ENCODE measurements around the gene NKTR. TPM values are rescaled to one million over a fixed set of nuclear protein-coding genes. Genes with fewer than 3 reads are reported as not detected.
A peak's percentile ranks its signal among the peaks of the same experiment; 100 is the strongest.

Gene NKTR
- polyA plus RNA-seq, 6 donors from 2014 or later, result 6.2 to 21.9 (median 8.4) TPM

DNA sequence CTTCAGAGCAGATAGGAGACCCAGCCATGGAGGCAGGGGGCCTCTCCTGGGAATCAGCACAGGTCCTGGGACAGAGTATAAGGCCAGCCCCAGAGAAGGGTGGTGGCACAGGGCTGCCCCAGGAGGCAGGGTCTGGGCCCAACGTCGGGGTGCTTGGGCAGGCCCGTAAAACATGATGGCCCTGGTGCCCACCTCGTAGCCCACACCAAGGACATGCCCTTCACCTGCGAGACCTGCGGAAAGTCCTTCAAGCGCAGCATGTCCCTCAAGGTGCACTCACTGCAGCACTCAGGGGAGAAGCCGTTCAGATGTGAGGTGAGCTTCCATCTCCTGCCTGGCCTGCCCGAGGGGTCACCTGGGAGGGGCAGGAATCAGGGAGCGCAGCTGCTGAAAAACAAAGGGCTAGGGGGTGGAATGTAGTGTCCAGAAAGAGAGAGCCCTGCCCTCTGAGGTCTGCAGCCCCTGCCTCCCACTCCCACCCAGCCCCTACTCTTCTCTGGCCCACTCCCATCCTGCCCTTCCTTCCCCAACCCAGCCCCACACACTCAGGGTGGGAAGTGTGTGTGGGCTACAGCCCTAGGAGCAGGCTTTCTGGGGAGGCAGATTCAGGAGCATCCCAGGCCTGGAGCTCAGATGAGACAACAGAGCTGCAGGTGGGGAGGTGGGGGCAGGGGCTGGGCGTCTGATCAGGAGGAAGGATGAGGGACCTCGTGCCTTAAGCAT lies 62.5 kb downstream of the NKTR start:
- Mint-ChIP-seq H3K27me3 (peaks cover 0 to 7% (median 0%) of the 10 kb centered on the region in 3 donors), H3K9me3 (no peaks in the 10 kb centered on the region), H3K4me1 (peaks cover 10 to 31% (median 13%) of the 10 kb centered on the region in 3 donors), H3K27ac (peak overlapping the region in 2 of 6 donors; percentile 71 to 82), H3K4me3 (peak overlapping the region in 2 of 8 donors; percentile 73 to 78), H3K36me3 (no peaks in the 10 kb centered on the region)
- DNase-seq (no peak), ATAC-seq (ENCODE audit: low read depth in 2 of 2) (no peak)

DNA sequence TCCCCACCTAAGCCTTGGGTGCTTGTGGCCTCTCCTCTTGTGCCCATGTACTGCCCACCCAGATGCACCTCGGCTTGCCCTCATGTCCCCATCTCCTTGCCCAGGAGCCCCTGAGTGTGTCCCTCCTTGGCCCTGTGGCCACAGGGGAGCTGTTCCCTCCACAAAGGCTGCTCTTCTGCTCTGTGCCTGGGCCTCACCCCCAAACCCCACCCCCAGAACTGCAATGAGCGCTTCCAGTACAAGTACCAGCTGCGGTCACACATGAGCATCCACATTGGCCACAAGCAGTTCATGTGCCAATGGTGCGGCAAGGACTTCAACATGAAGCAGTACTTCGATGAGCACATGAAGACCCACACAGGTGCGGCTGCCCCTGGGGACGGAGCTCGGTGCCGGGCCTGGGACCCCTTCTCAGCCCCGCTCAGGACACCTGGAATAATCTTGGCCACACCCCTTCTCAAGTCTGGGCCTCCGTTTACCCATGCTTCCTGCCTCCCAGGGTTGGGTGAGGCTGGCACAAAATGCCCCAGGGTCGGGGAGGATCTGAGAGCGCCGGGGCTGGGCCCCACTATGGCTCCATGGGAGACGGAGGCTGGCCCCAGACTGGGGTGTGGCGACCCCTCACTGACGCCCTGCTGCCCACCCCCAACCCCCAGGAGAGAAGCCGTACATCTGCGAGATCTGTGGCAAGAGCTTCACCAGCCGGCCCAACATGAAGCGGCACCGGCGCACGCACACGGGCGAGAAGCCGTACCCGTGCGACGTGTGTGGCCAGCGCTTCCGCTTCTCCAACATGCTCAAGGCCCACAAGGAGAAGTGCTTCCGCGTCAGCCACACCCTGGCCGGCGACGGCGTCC lies 63.3 kb downstream of the NKTR start:
- ATAC-seq (ENCODE audit: low read depth in 2 of 2) (peak; percentile 88), DNase-seq (peak; percentile 59)
- Mint-ChIP-seq H3K4me1 (peaks cover 10 to 25% (median 13%) of the 10 kb centered on the region in 3 donors), H3K9me3 (no peaks in the 10 kb centered on the region), H3K36me3 (no peaks in the 10 kb centered on the region), H3K27ac (peak overlapping the region; percentile 71 to 92 (median 84)), H3K4me3 (peak overlapping the region; percentile 46 to 83 (median 76)), H3K27me3 (peaks cover 0 to 7% (median 0%) of the 10 kb centered on the region in 3 donors)

DNA sequence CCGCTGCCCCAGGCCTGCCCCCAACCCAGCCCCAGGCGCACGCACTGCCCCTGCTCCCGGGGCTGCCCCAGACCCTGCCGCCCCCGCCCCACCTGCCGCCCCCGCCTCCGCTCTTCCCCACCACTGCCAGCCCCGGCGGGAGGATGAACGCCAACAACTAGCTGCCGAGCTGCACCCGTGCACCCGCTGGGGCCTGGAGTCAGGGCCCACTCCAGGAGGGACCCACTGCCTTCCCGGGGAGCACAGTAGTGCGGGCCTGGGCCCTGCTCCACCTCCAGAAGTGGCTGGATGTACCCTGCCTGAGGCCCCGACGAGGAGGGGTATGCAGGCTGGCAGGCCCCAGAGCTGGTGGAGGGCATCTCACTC lies 63.9 kb downstream of the NKTR start:
- no peaks in the 10 kb centered on the region for H3K9me3 Mint-ChIP-seq
- no peak for ATAC-seq (ENCODE audit: low read depth in 2 of 2)
- peak overlapping the region in 5 of 8 donors; percentile 73 to 79 (median 76) for H3K4me3 Mint-ChIP-seq
- no peak for DNase-seq
- no peaks in the 10 kb centered on the region for H3K36me3 Mint-ChIP-seq
- H3K4me1 Mint-ChIP-seq, result peaks cover 10 to 24% (median 13%) of the 10 kb centered on the region in 3 donors
- H3K27ac Mint-ChIP-seq, result peak overlapping the region in 3 of 6 donors; percentile 71 to 91 (median 86)
- peaks cover 0 to 7% (median 0%) of the 10 kb centered on the region in 3 donors for H3K27me3 Mint-ChIP-seq

DNA sequence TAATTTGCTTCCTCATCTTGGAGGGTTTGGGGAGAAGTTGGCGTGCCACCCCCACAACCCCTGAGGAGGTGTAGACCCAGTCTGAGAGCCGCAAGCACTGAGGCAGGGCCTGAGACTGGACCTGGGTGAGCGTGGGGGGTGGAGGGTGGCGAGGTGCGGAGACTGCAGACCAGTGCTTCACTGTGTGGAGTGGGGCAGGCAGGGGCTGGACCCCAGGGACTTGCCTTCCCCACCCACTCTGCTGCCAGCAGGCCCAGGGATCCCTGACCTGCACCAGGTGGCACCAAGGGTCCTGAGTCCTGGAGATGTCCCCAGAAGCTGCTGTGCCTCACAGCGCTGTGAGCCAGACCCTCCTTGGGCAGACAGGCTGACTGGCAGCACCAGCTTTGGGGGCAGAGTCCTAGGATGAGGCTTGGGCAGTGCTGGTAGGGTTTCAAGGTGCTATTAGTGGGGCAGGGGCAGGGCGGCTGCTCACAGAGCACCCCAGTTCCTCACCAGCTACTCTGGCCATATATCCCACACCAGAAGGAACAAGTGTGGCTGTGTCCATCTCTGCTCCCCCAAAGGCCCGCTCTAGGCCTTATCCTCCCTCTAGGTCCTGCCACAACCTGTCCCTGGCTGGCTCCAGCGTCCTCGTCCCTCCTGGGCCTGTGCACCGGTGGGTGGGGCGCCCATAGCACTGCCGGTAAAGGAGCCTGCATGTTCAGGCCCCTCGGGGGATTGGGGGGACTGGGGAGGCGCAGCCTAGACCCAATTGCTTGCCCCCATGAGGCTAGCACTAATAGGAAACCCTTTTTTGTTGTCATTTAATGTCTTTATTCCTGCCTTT lies 64.8 kb downstream of the NKTR start:
- DNase-seq (no peak), ATAC-seq (ENCODE audit: low read depth in 2 of 2) (no peak)
- Mint-ChIP-seq H3K27me3 (peaks cover 0 to 7% (median 0%) of the 10 kb centered on the region in 3 donors), H3K9me3 (no peaks in the 10 kb centered on the region), H3K27ac (peak overlapping the region in 1 of 6 donors; percentile 63), H3K4me3 (peak overlapping the region in 2 of 8 donors; percentile 20 to 32), H3K36me3 (no peaks in the 10 kb centered on the region), H3K4me1 (peaks cover 10 to 24% (median 13%) of the 10 kb centered on the region in 3 donors)

DNA sequence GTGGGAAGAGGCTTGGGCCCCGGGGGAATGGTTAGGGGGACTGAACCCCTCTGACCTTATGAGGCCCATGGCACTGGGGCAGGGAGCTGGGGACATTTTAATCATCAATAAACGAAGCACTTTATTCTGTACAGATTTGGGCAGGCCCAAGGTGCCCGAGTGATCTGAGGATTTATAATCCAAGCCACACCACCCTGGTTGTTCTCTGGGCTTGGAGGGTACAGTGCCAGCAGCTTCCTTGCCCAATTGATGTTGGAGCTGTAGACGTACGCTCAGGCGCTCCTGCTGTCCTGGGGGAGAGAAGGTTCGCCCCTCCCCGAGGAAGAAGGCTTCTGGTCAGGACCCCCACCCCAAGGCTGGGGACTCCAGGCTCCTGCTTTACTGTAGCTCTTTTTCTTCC lies 65.5 kb downstream of the NKTR start:
- no peaks in the 10 kb centered on the region for H3K9me3 Mint-ChIP-seq
- peaks cover 10 to 19% (median 13%) of the 10 kb centered on the region in 3 donors for H3K4me1 Mint-ChIP-seq
- DNase-seq (no peak), ATAC-seq (ENCODE audit: low read depth in 2 of 2) (no peak)
- H3K36me3 Mint-ChIP-seq, result no peaks in the 10 kb centered on the region
- peak overlapping the region in 1 of 6 donors; percentile 67 for H3K27ac Mint-ChIP-seq
- H3K27me3 Mint-ChIP-seq, result peaks cover 0 to 7% (median 0%) of the 10 kb centered on the region in 3 donors
- H3K4me3 Mint-ChIP-seq, result peak overlapping the region in 1 of 8 donors; percentile 58

DNA sequence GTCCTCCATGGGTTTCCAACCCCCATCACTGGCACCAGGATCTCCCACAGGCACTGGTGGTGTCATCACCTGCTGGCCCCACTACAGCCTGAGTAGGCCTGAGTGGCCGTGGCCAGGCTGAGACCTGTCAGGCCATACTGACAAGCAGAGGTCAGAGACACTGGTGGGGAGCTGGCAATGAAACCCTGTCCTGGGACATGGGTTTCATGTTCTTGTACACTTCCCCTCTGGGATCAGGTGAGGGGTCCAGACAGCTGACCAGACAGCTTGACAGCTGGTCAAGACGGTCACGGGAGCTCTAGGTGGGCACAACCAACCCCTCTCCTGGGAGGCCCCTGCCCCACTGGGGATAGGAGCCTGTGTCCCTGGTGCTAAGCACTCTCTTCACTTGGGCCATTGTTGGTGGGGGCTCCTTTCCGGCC lies 66.1 kb downstream of the NKTR start:
- Mint-ChIP-seq H3K4me3 (peak overlapping the region in 1 of 8 donors; percentile 41), H3K27me3 (peaks cover 0 to 7% (median 0%) of the 10 kb centered on the region in 3 donors), H3K36me3 (no peaks in the 10 kb centered on the region), H3K27ac (no peak overlapping the region), H3K4me1 (peaks cover 10 to 17% (median 13%) of the 10 kb centered on the region in 3 donors), H3K9me3 (peaks cover 0 to 1% (median 0%) of the 10 kb centered on the region in 7 donors)
- no peak for ATAC-seq (ENCODE audit: low read depth in 2 of 2)
- no peak for DNase-seq

DNA sequence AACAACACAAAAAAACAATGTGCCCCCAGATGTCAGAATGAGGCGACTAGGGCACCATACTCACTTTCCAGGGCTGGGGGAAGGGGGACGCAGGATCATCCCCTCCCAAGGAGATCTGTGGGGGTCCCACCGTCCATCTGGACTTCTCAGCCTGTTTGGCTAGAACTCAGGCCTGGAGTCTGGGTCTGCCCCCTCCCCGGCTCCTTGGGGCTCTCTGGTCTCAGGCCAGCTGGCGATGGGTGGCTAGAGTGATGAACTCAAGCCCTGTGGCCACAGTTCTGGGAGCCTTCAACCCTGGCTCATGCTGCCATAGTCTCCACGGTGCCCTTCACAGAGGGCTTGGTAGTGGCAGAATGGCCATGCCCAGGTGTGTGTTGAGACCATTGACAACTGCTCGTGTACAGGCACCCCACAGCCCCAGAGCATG lies 66.6 kb downstream of the NKTR start:
- H3K27me3 Mint-ChIP-seq, result peaks cover 0 to 7% (median 0%) of the 10 kb centered on the region in 3 donors

DNA sequence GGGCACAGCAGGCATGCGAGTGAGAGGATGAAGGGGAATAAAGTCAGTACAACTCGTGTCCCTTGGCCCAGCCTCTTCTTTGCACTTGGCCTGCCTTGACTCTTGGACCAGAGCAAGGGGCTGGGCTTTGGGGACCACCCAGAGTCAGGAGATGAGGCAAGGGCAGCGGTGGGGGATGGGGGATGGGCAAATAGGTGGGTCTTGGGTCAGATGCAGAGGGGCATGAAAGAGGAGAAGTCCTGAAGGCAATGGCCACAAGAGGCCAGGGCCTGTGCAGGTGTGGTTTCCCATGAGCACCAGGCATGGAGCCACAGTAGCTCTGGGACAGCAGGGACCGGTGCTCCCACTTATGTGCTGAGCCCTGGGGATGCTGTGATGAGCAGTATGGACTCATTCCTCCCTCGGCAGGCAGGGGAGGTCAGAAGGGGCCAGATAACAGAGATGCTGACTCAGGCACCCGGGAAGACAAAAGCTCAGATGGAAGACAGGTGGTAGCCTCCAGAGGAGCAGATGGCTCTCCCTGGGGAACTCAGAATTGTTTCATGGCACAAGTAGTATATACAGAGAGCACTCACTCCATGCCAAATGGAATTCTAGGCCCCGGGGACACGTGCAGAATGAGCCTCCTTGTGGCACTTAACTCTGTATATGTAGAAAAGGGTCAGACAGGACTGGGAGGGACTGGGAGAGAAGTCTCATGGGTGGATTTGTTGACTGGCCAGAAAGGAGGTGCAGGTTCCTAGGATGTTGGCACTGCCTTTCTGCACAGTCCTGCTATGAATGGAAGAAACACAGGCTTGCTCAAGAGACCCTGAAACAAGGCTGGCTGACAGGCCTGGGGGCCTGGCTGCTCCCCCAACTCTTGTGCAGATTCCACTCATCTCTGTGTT lies 67.3 kb downstream of the NKTR start:
- ATAC-seq (ENCODE audit: low read depth in 2 of 2), result no peak
- H3K36me3 Mint-ChIP-seq, result no peaks in the 10 kb centered on the region
- peaks cover 10 to 14% (median 13%) of the 10 kb centered on the region in 3 donors for H3K4me1 Mint-ChIP-seq
- H3K27ac Mint-ChIP-seq, result peak overlapping the region in 4 of 6 donors; percentile 2 to 87 (median 66)
- no peak for DNase-seq
- peaks cover 0 to 7% (median 0%) of the 10 kb centered on the region in 7 donors for H3K9me3 Mint-ChIP-seq
- peaks cover 0 to 7% (median 0%) of the 10 kb centered on the region in 3 donors for H3K27me3 Mint-ChIP-seq
- H3K4me3 Mint-ChIP-seq, result peak overlapping the region in 1 of 8 donors; percentile 48

More for the DNA sequence above, 66.6 kb downstream of the NKTR start:
- ATAC-seq (ENCODE audit: low read depth in 2 of 2), result no peak
- DNase-seq, result no peak
- Mint-ChIP-seq H3K36me3 (no peaks in the 10 kb centered on the region), H3K27ac (peak overlapping the region in 2 of 6 donors; percentile 79 to 87), H3K4me3 (no peak overlapping the region), H3K9me3 (peaks cover 0 to 3% (median 0%) of the 10 kb centered on the region in 7 donors), H3K4me1 (peaks cover 10 to 17% (median 13%) of the 10 kb centered on the region in 3 donors)

DNA sequence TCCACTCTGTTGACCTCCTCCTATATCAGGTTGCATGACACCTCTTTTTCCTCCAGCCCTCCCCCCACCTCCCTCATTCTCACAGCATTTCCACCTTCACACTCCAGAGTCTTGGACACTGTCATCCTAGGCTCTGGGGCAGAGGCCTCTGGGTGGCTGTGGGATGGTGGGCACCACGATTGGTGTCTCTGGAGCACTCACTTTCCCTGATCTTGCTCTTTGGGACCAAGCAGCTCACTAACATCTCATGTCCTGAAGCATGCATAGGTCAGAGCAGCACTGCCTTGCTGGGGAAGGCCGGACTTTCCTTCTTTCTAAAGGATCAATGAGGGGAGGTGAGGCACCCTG lies 67.9 kb downstream of the NKTR start:
- ATAC-seq (ENCODE audit: low read depth in 2 of 2) (no peak), DNase-seq (no peak)
- Mint-ChIP-seq H3K27me3 (peaks cover 0 to 7% (median 0%) of the 10 kb centered on the region in 3 donors), H3K4me3 (peak overlapping the region in 1 of 8 donors; percentile 48), H3K9me3 (peaks cover 0 to 8% (median 0%) of the 10 kb centered on the region in 7 donors), H3K4me1 (peaks cover 8 to 11% (median 9%) of the 10 kb centered on the region in 3 donors), H3K27ac (no peak overlapping the region), H3K36me3 (no peaks in the 10 kb centered on the region)

DNA sequence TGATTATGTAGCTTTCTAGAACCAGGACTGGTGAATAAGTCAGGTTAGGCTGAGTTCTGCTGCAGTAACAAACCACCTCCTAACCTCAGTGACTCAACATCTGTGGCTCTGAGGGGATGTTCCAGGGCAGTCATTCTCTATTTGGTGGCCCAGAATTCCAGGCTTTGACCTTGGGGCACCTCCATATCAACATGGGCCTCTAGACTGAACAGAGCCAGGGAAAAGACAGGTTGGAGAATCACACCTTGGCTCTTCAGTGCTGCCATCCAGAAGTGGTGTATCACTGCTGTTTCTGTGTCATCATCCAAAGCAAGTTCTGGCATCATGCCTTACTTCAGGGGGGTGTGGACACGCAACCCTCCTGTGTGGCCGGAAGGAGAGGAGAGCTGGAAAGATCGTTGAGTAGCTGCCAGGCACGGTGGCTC lies 68.3 kb downstream of the NKTR start:
- ATAC-seq (ENCODE audit: low read depth in 2 of 2), result no peak
- Mint-ChIP-seq H3K4me3 (no peak overlapping the region), H3K27me3 (peaks cover 0 to 7% (median 0%) of the 10 kb centered on the region in 3 donors), H3K36me3 (no peaks in the 10 kb centered on the region), H3K4me1 (peaks cover 4 to 6% (median 4%) of the 10 kb centered on the region in 3 donors), H3K9me3 (peaks cover 0 to 8% (median 0%) of the 10 kb centered on the region in 7 donors), H3K27ac (no peak overlapping the region)
- no peak for DNase-seq

DNA sequence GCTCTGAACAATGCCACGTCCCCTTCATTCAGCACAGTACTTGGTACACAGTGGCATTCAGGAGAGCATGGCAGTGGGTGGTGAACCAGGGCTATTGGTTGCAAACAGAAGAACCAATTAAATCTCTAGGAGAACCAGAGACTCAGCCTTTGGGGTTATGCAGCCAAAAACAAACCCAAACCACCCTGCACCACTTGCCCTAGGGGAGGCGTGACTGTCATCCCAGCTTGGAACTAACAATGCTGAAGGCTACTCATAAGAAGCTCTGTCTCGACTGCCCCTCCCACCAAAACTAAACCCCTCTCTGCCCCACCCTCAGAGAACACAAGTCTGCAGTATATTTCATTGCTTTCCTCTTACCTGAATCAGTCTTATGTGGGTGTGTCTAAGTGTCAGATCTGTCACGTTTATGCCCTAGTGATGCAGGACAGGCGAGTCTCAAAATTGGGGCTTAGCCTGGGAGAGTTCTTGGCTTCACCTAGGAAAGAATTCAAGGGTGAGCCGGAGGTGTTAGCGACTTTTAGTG lies 69.6 kb downstream of the NKTR start:
- peaks cover 0 to 7% (median 0%) of the 10 kb centered on the region in 3 donors for H3K27me3 Mint-ChIP-seq
- no peak for DNase-seq
- H3K36me3 Mint-ChIP-seq, result no peaks in the 10 kb centered on the region
- H3K4me3 Mint-ChIP-seq, result no peak overlapping the region
- H3K4me1 Mint-ChIP-seq, result no peaks in the 10 kb centered on the region
- ATAC-seq (ENCODE audit: low read depth in 2 of 2), result no peak
- H3K9me3 Mint-ChIP-seq, result peaks cover 0 to 8% (median 0%) of the 10 kb centered on the region in 7 donors
- H3K27ac Mint-ChIP-seq, result no peak overlapping the region

DNA sequence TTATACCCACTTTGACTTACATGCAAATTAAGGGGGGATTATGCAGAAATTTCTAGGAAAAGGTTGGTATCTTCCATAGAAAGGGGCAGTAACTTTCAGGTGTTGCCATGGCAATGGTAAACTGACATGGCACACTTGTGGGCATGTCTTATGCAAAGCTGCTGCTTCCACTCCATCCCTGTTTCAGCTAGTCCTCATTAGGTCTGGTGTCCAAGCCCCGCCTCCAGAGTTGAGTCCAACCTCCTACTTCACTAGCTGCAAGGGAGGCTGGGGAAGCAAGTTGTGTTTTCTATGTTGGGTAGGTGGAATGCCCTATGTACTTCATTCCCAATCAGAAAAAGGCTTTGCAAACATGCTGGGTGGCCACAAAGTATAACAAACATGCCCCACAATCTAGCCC lies 70.2 kb downstream of the NKTR start:
- Mint-ChIP-seq H3K4me1 (no peaks in the 10 kb centered on the region), H3K36me3 (no peaks in the 10 kb centered on the region), H3K4me3 (no peak overlapping the region), H3K9me3 (peaks cover 0 to 8% (median under 1%) of the 10 kb centered on the region in 7 donors), H3K27ac (no peak overlapping the region), H3K27me3 (peaks cover 0 to 7% (median 0%) of the 10 kb centered on the region in 3 donors)
- ATAC-seq (ENCODE audit: low read depth in 2 of 2) (no peak), DNase-seq (no peak)
